WTC11 (cell line): ENCODE data around the gene PTPRG. TPM values are rescaled to one million over a fixed set of nuclear protein-coding genes. Genes with fewer than 3 reads are reported as not detected.

Experiments used
- ATAC-seq: fragments of 200-7000 bp; cut with Tn5 transposase; 2 replicates; pipeline ENCODE4 v1.10.0; 2021; ENCODE audit warnings: mild to moderate bottlenecking, moderate library complexity
- CTCF ChIA-PET: fragments of 300-600 bp; sonication (Branson Sonifier 250); formaldehyde crosslinking; loops from one replicate; lab custom pipeline; 2021; ENCODE audit warnings: antibody characterized with exemption; lab: Charles Lee
- POLR2A ChIA-PET: fragments of 350-600 bp; sonication (Branson Sonifier 250); formaldehyde crosslinking; loops from one replicate; lab custom pipeline; 2021; ENCODE audit warnings: antibody characterized with exemption; lab: Charles Lee
- DNase-seq: peaks from one replicate; pipeline ENCODE4 v3.0.0; 2021; ENCODE audit warnings: low spot score
- H3K27ac Mint-ChIP-seq: 2 replicates; pipeline ENCODE4 v1.8.0; 2021; ENCODE audit warnings: mixed read lengths
- H3K27me3 Mint-ChIP-seq: 2 replicates; pipeline ENCODE4 v1.8.0; 2021; ENCODE audit warnings: low read depth, mild to moderate bottlenecking, moderate library complexity, mixed read lengths
- H3K36me3 Mint-ChIP-seq: 2 replicates; pipeline ENCODE4 v1.8.0; 2021; ENCODE audit warnings: mixed read lengths
- H3K4me1 Mint-ChIP-seq: 2 replicates; pipeline ENCODE4 v1.8.0; 2022; ENCODE audit warnings: mixed read lengths
- H3K4me3 Mint-ChIP-seq: 2 replicates; pipeline ENCODE4 v1.8.0; 2021; ENCODE audit warnings: mild to moderate bottlenecking, moderate library complexity, mixed read lengths
- H3K9me3 Mint-ChIP-seq: 2 replicates; pipeline ENCODE4 v1.8.0; 2021; ENCODE audit warnings: mixed read lengths
- ATF6 ChIP-seq: sonication (generic); formaldehyde crosslinking; IDR thresholded peaks from 2 replicates; pipeline ENCODE4 v1.8.1; 2023; ENCODE audit warnings: mild to moderate bottlenecking, missing genetic modification reagents
- CBFB ChIP-seq: sonication (generic); formaldehyde crosslinking; IDR thresholded peaks from 2 replicates; pipeline ENCODE4 v1.8.1; 2022; ENCODE audit warnings: mild to moderate bottlenecking, low read depth, missing genetic modification reagents
- CREM ChIP-seq: sonication (generic); formaldehyde crosslinking; IDR thresholded peaks from 2 replicates; pipeline ENCODE4 v1.8.1; 2022; ENCODE audit warnings: mild to moderate bottlenecking, missing genetic modification reagents, moderate library complexity
- E2F5 ChIP-seq: sonication (generic); formaldehyde crosslinking; IDR thresholded peaks from 2 replicates; pipeline ENCODE4 v1.8.1; 2022; ENCODE audit warnings: mild to moderate bottlenecking, moderate library complexity, missing genetic modification reagents
- ETV6 ChIP-seq: sonication (generic); formaldehyde crosslinking; IDR thresholded peaks from 2 replicates; pipeline ENCODE4 v1.8.1; 2022; ENCODE audit warnings: mild to moderate bottlenecking, missing genetic modification reagents
- FOXP4 ChIP-seq: sonication (generic); formaldehyde crosslinking; IDR thresholded peaks from 2 replicates; pipeline ENCODE4 v1.8.0; 2022; ENCODE audit warnings: mild to moderate bottlenecking, missing genetic modification reagents
- HMGA2 ChIP-seq: fragments of 250-450 bp; sonication (Bioruptor Pico); IDR thresholded peaks from 2 replicates; pipeline ENCODE4 v1.4.0; 2021; ENCODE audit warnings: mild to moderate bottlenecking, moderate library complexity
- JAZF1 ChIP-seq: fragments of 250-450 bp; sonication (Bioruptor Pico); IDR thresholded peaks from 2 replicates; pipeline ENCODE4 v1.9.0; 2021; ENCODE audit warnings: moderate library complexity, mild to moderate bottlenecking, inconsistent platforms
- KAT7 ChIP-seq: sonication (generic); formaldehyde crosslinking; IDR thresholded peaks from 2 replicates; pipeline ENCODE4 v1.8.1; 2023; ENCODE audit warnings: missing genetic modification reagents, mild to moderate bottlenecking, borderline replicate concordance
- MAX ChIP-seq: sonication (generic); formaldehyde crosslinking; IDR thresholded peaks from 2 replicates; pipeline ENCODE4 v1.8.0; 2022; ENCODE audit warnings: mild to moderate bottlenecking, missing genetic modification reagents
- NFATC4 ChIP-seq: fragments of 250-450 bp; sonication (Bioruptor Pico); IDR thresholded peaks from 2 replicates; pipeline ENCODE4 v1.9.0; 2021; ENCODE audit warnings: mild to moderate bottlenecking
- PRDM15 ChIP-seq: sonication (generic); formaldehyde crosslinking; IDR thresholded peaks from 2 replicates; pipeline ENCODE4 v1.8.0; 2022; ENCODE audit warnings: missing genetic modification reagents
- RELA ChIP-seq: sonication (generic); formaldehyde crosslinking; IDR thresholded peaks from 2 replicates; pipeline ENCODE4 v1.8.1; 2022; ENCODE audit warnings: missing genetic modification reagents, mild to moderate bottlenecking, borderline replicate concordance
- RORB ChIP-seq: fragments of 250-450 bp; sonication (Bioruptor Pico); IDR thresholded peaks from 2 replicates; pipeline ENCODE4 v1.9.0; 2021; ENCODE audit warnings: mild to moderate bottlenecking
- TCF7 ChIP-seq: sonication (generic); formaldehyde crosslinking; IDR thresholded peaks from 2 replicates; pipeline ENCODE4 v1.8.0; 2022; ENCODE audit warnings: mild to moderate bottlenecking, low read depth, missing genetic modification reagents, moderate library complexity
- TEAD4 ChIP-seq: sonication (generic); formaldehyde crosslinking; IDR thresholded peaks from 2 replicates; pipeline ENCODE4 v1.8.0; 2022; ENCODE audit warnings: mild to moderate bottlenecking, missing genetic modification reagents
- ZNF423 ChIP-seq: fragments of 250-450 bp; sonication (Bioruptor Pico); IDR thresholded peaks from 2 replicates; pipeline ENCODE4 v2.1.2; 2022; ENCODE audit warnings: mild to moderate bottlenecking, moderate library complexity
- ZNF512 ChIP-seq: sonication (generic); formaldehyde crosslinking; IDR thresholded peaks from 2 replicates; pipeline ENCODE4 v1.8.1; 2022; ENCODE audit warnings: missing genetic modification reagents, borderline replicate concordance
- ZSCAN18 ChIP-seq: fragments of 250-450 bp; sonication (Bioruptor Pico); IDR thresholded peaks from 2 replicates; pipeline ENCODE4 v2.1.2; 2022; ENCODE audit warnings: mild to moderate bottlenecking, moderate library complexity
- total RNA-seq: library from RNA; stranded (reverse); gene quantifications from 3 replicates; pipeline ENCODE4 v1.2.3, GENCODE V29; 2021

The PTPRG gene
- total RNA-seq, 1 experiment from 2014 or later: 106 TPM

GRCh38 chr3:61772456-61772855 lies 211.1 kb downstream of the PTPRG start (continued):
- TF ChIP-seq PRDM15: no peak
- TF ChIP-seq MAX: no peak
- TF ChIP-seq NFATC4: no peak
- TF ChIP-seq, all 79 proteins: peak for 0

GRCh38 chr3:61774279-61774890 lies 213.0 kb downstream of the PTPRG start:
- DNase-seq: no peak
- POLR2A ChIA-PET: no interaction called here
- H3K36me3 Mint-ChIP-seq: no peaks in the 10 kb centered on the region
- CTCF ChIA-PET: no interaction called here
- TF ChIP-seq ZSCAN18 (CRISPR knock-in tag): no peak
- no peak for TF ChIP-seq E2F5 (CRISPR knock-in tag)
- no peak for TF ChIP-seq CREM (CRISPR knock-in tag)
- TF ChIP-seq RORB (CRISPR knock-in tag): no peak
- TF ChIP-seq ATF6: no peak
- no peak for TF ChIP-seq ZNF423
- no peak for TF ChIP-seq ZNF512
- no peak for TF ChIP-seq KAT7
- no peak for TF ChIP-seq PRDM15
- TF ChIP-seq TEAD4 (CRISPR knock-in tag): no peak
- TF ChIP-seq ETV6 (CRISPR knock-in tag): no peak
- no peak for TF ChIP-seq JAZF1 (CRISPR knock-in tag)
- TF ChIP-seq HMGA2 (CRISPR knock-in tag): no peak
- no peak for TF ChIP-seq NFATC4
- no peak for TF ChIP-seq CBFB
- TF ChIP-seq TCF7 (CRISPR knock-in tag): no peak
- no peak for TF ChIP-seq FOXP4 (CRISPR knock-in tag)
- TF ChIP-seq RELA: no peak
- H3K4me1 Mint-ChIP-seq: peaks cover 82% of the 10 kb centered on the region
- H3K9me3 Mint-ChIP-seq: no peaks in the 10 kb centered on the region
- H3K4me3 Mint-ChIP-seq: no peak overlapping the region
- H3K27me3 Mint-ChIP-seq: no peaks in the 10 kb centered on the region
- ATAC-seq: no peak
- no peak overlapping the region; the same call in 1 of the 2 replicates for H3K27ac Mint-ChIP-seq
